Medulla oblongata (tissue), 1 donor: ENCODE results near the gene EXOSC1.
"Not testable (repeated sequence)": the region's sequence is repeated elsewhere in the genome, so short reads cannot be mapped to it uniquely, and the experiment has no call there.

Experiments
- DNase-seq: peaks from one replicate; pipeline ENCODE4 v3.0.0-alpha.2; 2015; ENCODE audit errors: extremely low spot score

Gene EXOSC1

DNA sequence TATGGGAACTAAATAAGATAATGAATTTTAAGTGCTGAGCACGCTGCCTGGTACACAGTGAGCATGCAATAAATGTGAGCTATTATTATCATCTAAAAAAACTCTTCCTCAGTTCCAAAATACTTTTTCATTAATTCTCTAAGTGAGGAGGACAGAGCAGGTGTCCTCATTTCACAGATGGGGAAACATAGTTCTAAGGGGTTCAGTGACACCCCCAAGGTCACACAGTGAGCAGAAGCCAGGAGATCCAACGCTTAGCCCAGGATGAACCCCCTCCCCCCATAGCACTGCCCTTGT is 37.9 kb downstream of the EXOSC1 start:
- no peak for DNase-seq

DNA sequence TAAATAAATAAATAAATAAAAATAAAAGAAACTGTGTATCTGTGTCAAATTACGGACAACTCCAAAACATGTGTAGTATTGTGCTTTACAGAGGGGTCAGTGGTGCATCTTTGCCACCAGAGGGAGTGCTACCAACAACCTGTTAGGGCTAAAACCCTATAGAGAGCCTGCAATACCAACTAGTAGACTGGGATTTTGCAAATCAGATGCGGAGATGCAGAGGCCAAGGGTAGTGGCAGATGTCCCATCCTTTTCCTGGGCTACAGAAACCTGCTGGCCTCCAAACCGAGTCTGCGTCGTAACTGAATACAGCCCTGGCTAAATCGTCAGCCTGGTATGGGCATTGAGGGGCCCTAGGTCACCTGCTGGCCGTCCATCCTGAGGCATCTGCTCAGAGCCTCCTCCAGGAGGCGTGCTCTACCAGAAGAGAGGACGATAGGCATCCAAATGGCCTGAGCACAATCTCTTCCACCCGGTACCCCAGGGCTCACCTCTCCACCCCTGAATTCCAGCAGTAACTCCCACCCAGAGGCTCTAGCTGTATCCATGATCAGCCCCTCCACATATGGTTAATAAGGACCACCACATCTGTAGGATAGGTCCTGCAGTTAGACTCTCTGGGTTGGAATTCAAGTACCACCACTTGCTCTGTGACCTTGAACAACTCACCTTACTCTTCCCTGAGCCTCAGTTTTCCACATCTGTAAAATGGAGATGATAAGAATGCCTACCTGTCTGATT is 38.4 kb downstream of the EXOSC1 start:
- DNase-seq = peak; percentile 81

DNA sequence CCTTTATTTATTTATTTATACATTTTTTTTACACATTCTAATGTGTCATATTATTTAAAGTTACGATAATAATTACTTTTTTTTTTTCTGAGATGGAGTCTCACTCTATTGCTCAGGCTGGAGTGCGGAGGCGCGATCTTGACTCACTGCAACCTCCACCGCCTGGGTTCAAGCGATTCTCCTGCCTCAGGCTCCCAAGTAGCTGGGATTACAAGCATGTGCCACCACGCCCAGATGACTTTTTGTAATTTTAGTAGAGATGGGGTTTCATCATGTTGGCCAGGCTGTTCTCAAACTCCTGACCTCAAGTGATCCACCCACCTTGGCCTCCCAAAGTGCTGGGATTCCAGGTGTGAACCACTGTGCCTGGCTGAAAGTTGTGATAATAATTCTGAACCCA is 39.3 kb downstream of the EXOSC1 start:
- DNase-seq = not testable (repeated sequence)

DNA sequence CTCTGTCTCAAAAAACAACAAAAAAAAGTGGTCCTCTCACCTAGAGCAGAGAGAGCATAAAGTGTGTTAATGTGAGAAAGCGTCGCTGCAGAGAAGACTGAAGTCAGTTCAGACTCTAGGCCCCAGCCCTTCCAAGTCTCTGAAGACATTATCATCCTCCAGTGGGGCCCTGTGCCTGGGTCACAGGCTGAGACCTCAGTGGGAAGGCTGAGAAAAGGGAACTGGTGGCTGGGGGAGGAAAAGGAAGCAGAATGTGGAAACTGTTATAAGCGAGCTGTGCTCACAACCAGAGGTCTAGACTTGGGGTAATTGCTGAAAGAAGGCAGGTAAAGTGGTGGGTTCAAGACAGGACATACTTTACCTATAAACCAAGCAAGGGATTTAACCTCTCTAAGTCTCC is 39.7 kb downstream of the EXOSC1 start:
- peak; percentile 73 for DNase-seq

DNA sequence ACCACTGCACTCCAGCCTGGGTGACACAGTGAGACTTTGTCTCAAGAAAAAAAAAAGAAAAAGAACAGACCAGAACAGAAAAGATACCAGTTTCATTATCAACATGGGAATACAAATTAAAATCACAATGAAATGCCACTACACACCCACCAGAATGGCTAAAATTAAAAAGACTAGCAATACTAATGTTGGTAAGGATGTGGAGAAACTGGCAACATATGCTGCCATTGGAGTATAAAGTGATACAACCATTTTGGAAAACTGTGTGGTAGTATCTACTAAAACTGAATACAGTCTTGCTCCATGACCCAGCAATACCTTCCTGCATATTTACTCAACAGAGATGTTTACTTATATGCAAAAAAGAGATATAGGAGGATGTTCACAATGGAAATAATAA is 41.8 kb downstream of the EXOSC1 start:
- no peak for DNase-seq

DNA sequence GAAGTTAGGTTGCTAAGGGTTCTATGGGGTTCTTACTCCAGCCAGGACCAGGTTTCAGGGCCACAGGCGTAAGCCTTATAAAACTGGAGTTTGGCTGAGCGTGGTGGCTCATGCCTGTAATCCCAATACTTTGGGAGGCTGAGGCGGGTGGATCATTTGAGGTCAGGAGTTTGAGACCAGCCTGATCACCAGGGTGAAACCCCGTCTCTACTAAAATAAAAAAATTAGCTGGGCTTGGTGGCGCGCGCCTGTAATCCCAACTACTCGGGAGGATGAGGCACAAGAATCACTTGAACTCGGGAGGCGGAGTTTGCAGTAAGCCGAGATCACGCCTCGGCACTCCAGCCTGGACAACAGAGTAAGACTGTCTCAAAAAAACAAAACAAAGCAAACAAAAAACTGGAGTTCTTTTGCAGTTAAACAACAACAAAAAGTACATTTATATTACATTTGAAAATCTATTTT is 44.3 kb downstream of the EXOSC1 start:
- no peak for DNase-seq

DNA sequence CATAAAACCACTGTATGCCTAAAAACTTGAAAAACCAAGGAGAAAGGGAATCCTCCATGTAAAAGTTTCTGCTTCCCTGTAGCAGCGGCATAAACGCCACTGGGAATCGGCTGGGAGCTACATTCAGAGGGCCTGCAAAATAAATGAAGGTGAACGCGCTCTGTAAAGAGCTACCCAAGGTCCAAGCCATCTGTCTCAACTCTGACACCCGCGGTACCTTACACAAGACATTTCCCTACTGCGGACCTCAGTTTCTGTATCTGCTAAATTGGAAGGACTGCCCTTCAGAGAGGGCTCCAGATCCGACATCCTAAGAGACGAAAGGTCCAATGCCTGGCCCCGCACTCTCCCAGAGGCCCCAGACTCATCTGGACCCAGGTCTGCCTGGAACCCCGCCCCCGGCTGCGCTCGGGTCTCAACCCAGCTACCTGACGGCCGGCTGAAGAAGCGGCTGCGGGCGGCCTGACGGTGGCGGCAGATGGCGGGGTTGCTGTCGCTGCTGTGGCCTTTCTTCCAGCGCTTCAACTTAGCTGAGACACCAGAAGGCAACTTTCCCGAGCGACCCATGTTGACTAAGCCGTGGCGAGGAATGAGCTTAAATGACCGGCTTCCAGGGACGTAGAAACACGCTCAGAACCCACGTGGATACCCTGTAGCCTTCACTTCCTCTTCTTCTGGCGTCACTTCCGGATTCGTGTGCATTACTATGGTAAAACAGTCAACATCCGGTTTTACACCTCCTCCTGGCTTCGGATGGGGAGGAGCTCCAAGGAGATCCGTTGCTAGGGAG is 44.9 kb downstream of the EXOSC1 start, which contains the start of gene RRP12:
Gene RRP12, minus strand, starts transcription at position 676 of the 790 bp plus-strand sequence. Its CDS starts 109 bp downstream, at position 567.
- DNase-seq = peak; percentile 99

DNA sequence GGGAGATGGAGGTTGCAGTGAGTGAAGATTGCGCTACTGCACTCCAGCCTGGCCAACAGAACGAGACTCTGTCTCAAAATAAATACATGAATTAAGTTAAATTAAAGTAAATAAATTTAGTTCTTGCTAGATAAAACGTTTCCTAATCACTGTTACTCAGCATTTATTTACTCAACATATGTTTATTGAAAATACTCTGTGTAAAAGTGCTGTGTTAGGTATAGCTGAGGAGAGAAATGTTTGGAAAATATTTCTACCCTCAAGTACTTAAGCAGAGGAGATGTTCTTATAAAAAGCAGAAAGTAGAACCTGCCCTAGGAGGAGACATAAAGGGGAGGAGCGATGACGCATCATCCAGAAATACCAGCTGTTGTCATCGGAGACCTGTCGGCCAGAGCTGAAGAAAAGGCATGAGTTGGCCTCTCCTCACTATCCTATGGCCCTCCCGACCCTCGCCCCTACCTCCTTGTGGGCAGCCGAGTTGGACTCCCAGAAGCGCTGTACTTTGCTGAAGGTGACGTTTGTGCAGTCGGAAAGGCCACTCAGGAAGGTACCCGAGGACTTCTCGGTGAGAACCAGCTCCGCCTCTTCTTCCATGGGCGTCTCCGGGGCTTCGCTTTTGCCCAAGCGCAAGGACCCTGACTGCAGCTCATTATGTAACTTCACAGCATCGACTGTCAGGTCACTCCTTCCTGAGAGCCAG is 45.8 kb downstream of the EXOSC1 start:
- no peak for DNase-seq

DNA sequence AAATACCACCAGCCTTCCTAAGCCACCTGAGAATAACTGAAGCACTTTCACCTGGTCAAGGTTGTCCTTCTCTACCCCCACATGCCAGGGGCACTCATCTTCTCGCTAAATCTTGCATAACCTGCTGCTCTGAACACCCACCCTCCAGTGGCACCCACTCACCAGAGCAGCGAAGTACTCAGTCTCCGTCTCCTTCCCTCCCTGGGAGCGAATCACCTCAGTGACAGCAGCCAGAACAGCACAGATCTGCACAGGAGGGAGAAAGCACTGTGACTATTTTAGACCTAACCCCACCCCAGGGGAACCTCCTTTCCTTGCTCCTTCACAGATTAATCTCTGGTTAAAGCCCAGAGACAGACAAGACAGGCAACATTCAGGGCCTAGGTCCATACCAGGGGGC is 49.8 kb downstream of the EXOSC1 start:
- no peak for DNase-seq

DNA sequence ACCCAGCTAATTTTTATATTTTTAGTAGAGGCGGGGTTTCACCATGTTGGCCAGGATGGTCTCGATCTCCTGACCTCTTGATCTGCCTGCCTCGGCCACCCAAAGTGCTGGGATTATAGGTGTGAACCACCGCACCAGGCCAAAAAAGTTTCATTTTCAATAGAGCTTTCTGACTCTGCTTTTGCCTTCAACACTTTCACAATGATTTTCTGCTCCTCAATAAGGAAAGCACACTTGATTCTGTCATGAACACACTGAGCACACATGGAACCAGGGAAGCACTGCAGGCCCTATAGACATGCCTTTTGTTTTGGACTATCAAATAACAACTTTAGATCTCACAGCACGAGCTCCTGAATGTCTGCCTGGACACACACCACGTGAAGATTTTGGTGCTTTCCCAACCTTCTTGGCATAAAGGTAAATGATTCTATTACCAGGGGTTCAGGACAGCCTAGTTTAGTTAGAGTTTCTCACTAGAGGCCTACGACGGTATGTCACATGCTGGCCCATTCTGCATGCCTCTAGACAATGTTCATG is 52.7 kb downstream of the EXOSC1 start:
- DNase-seq = no peak

DNA sequence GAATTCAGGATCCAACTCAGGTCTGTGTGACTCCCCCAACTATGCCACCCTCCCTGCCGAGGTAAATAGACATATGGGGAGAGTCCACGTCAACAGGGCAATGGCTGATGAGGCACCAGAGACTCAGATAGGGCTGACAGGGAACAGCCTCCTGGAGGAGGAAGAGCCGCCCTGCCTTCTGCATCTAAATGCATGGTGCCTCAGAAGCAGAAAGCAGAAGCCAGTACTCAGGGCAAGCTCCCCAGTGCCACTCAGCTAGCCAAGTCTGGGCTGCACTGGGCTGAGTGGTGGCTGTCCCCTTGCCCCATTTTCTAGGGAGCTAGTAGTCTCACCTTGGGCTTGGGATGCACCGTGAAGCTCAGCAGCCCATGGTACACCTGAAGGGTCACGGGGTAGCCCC is 55.7 kb downstream of the EXOSC1 start:
- DNase-seq = no peak

DNA sequence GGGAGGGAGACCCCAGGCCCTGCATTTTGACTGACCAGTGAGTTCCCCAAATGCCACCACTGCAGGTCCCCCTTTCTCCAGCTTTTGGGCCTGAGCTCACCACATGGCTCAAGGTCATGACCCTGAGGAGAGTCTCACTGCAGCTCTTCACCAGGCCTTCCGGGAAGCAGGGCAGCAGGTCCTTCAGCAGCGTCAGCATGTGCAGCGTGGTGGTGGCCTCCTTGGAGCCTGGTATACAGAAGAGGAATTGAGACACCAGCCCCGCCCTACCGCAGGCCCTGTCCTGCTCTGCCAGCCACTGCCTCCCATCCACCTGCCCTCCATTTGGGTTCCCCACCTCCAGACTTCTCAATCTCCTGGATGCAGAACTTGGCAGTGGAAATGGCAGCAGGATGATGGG is 57.7 kb downstream of the EXOSC1 start:
- no peak for DNase-seq
